IMR-90 (cell line): ENCODE results near the gene RAB5B. TPM values are rescaled to one million over a fixed set of nuclear protein-coding genes. Genes with fewer than 3 reads are reported as not detected.

Experiments used
- ATAC-seq: fragments of 200-7000 bp; cut with Tn5 transposase; 2 replicates; pipeline ENCODE4 v1.9.1; 2020; ENCODE audit warnings: low read depth, mild to moderate bottlenecking, moderate library complexity
- BruUV-seq: library from RNA; stranded (reverse); fragments of 400-500 nt; replicated peaks from 2 replicates; lab custom pipeline; 2021; lab: Mats Ljungman, UMichigan
- CTCF ChIA-PET: fragments of 300-600 bp; formaldehyde crosslinking; extraction: SDS; loops from one replicate; lab custom pipeline; 2021; ENCODE audit warnings: antibody characterized with exemption; lab: Yijun Ruan, JAX
- POLR2A ChIA-PET: fragments of 300-600 bp; sonication (Branson Sonifier 250); formaldehyde crosslinking; loops from one replicate; lab custom pipeline; 2022; ENCODE audit warnings: antibody characterized with exemption; ENCODE audit not compliant: unreplicated experiment; lab: Charles Lee
- DNase-seq: peaks from one replicate; pipeline ENCODE4 v3.0.0; 2013
- H2AFZ ChIP-seq: replicated peaks from 2 replicates; pipeline ENCODE3; 2013; ENCODE audit warnings: low read length, mild to moderate bottlenecking; ENCODE audit not compliant: poor library complexity
- H2AK5ac ChIP-seq: 2 replicates; pipeline ENCODE4 v1.6.1; 2013; ENCODE audit warnings: low read depth, low read length, inconsistent platforms
- H2AK9ac ChIP-seq: replicated peaks from 2 replicates; pipeline ENCODE3; 2013; ENCODE audit warnings: mild to moderate bottlenecking, low read depth, low read length, moderate library complexity; ENCODE audit not compliant: poor library complexity
- H2BK120ac ChIP-seq: 2 replicates; pipeline ENCODE4 v1.6.1; 2013; ENCODE audit warnings: low read depth, low read length, inconsistent platforms
- H2BK15ac ChIP-seq: 3 replicates; pipeline ENCODE4 v1.6.1; 2013; ENCODE audit warnings: low read depth, low read length, inconsistent platforms
- H2BK20ac ChIP-seq: 2 replicates; pipeline ENCODE4 v1.6.1; 2013; ENCODE audit warnings: low read depth, mild to moderate bottlenecking, inconsistent platforms, low read length, moderate library complexity
- H2BK5ac ChIP-seq: 2 replicates; pipeline ENCODE4 v1.6.1; 2013; ENCODE audit warnings: mild to moderate bottlenecking, low read depth, low read length, inconsistent platforms; ENCODE audit not compliant: poor library complexity, severe bottlenecking
- H3K14ac ChIP-seq: replicated peaks from 2 replicates; pipeline ENCODE4 v1.6.1; 2013; ENCODE audit warnings: low read depth, low read length, inconsistent platforms
- H3K18ac ChIP-seq: 2 replicates; pipeline ENCODE4 v1.6.1; 2013; ENCODE audit warnings: low read depth, low read length, control low read depth
- H3K23ac ChIP-seq: 2 replicates; pipeline ENCODE4 v1.6.1; 2013; ENCODE audit warnings: low read depth, low read length, inconsistent platforms
- H3K27ac ChIP-seq: 2 replicates; pipeline ENCODE4 v1.5.1; 2013; ENCODE audit warnings: mild to moderate bottlenecking, control low read depth, low read length; ENCODE audit not compliant: insufficient read depth
- H3K27me3 ChIP-seq: 2 replicates; pipeline ENCODE4 v1.6.1; 2013; ENCODE audit warnings: low read length; ENCODE audit not compliant: control insufficient read depth, insufficient read depth
- H3K36me3 ChIP-seq: 2 replicates; pipeline ENCODE4 v1.6.1; 2013; ENCODE audit warnings: low read length, mixed read lengths; ENCODE audit not compliant: control insufficient read depth, insufficient read depth
- H3K4ac ChIP-seq: 2 replicates; pipeline ENCODE4 v1.6.1; 2013; ENCODE audit warnings: low read depth, low read length, inconsistent platforms
- H3K4me1 ChIP-seq: 2 replicates; pipeline ENCODE4 v1.6.1; 2013; ENCODE audit warnings: low read length, mixed read lengths; ENCODE audit not compliant: control insufficient read depth, insufficient read depth
- H3K4me2 ChIP-seq: 2 replicates; pipeline ENCODE4 v1.6.1; 2013; ENCODE audit warnings: low read depth, mild to moderate bottlenecking, control low read depth, low read length, moderate library complexity
- H3K4me3 ChIP-seq: 2 replicates; pipeline ENCODE4 v1.5.1; 2013; ENCODE audit warnings: low read depth, mild to moderate bottlenecking, control low read depth, low read length, moderate library complexity; ENCODE audit not compliant: insufficient read depth
- H3K56ac ChIP-seq: 2 replicates; pipeline ENCODE4 v1.6.1; 2013; ENCODE audit warnings: low read length, inconsistent platforms; ENCODE audit not compliant: insufficient read depth; ENCODE audit errors: extremely low read depth
- H3K79me1 ChIP-seq, 2 experiments: 2 replicates each; pipeline ENCODE4 v1.6.1; 2013; ENCODE audit warnings: low read length in 2 of 2, inconsistent platforms in 1 of 2, low read depth in 1 of 2
- H3K9ac ChIP-seq: 2 replicates; pipeline ENCODE4 v1.6.1; 2013; ENCODE audit warnings: low read depth, low read length, control low read depth
- H3K9me1 ChIP-seq: 2 replicates; pipeline ENCODE4 v1.6.1; 2013; ENCODE audit warnings: low read length, inconsistent platforms; ENCODE audit not compliant: insufficient read depth
- H3K9me3 ChIP-seq: 2 replicates; pipeline ENCODE4 v1.6.1; 2013; ENCODE audit warnings: low read length; ENCODE audit not compliant: control insufficient read depth, insufficient read depth
- H4K20me1 ChIP-seq: 2 replicates; pipeline ENCODE4 v1.6.1; 2013; ENCODE audit warnings: low read length, inconsistent platforms; ENCODE audit not compliant: insufficient read depth
- H4K5ac ChIP-seq: 2 replicates; pipeline ENCODE4 v1.6.1; 2013; ENCODE audit warnings: mild to moderate bottlenecking, low read depth, low read length, control low read depth
- H4K8ac ChIP-seq, 2 experiments: 2 replicates each; pipeline ENCODE4 v1.6.1; 2013; ENCODE audit warnings: low read depth in 2 of 2, low read length in 2 of 2, control low read depth in 1 of 2, inconsistent platforms in 1 of 2
- H4K91ac ChIP-seq: 2 replicates; pipeline ENCODE4 v1.6.1; 2013; ENCODE audit warnings: low read depth, low read length, inconsistent platforms; ENCODE audit not compliant: insufficient read depth
- CTCF ChIP-seq: conservative IDR thresholded peaks from 2 replicates; pipeline ENCODE4 v1.5.1; 2012; ENCODE audit warnings: mild to moderate bottlenecking, low read depth, low read length, improper control_type of control experiment
- MAFK ChIP-seq: IDR thresholded peaks from 2 replicates; pipeline ENCODE4 v1.6.1; 2012; ENCODE audit warnings: low read depth, low read length, improper control_type of control experiment
- RAD21 ChIP-seq: IDR thresholded peaks from 2 replicates; pipeline ENCODE4 v1.6.1; 2012; ENCODE audit warnings: low read length, improper control_type of control experiment
- SMC3 ChIP-seq: fragments of 150-350 bp; IDR thresholded peaks from 2 replicates; pipeline ENCODE4 v1.6.1; 2016; ENCODE audit warnings: low read depth, mild to moderate bottlenecking, antibody characterized with exemption, low read length, moderate library complexity
- WGBS, 2 experiments: methylation state at CpG; one replicate each; pipeline versions ENCODE4 v1.1.5 to v1.1.7; 2013; ENCODE audit warnings: missing lambda C conversion rate in 2 of 2; ENCODE audit not compliant: insufficient read length in 1 of 2; ENCODE audit errors: extremely low coverage in 2 of 2; 5-methylcytosine and 5-hydroxymethylcytosine counted together
- dilution Hi-C: fragments of 300-500 bp; cut with HindIII; formaldehyde crosslinking; loops from one replicate; pipeline ENCODE4 v1.14.3; 2018; ENCODE audit warnings: low sequenced_read_pairs; ENCODE audit not compliant: unreplicated experiment
- in situ Hi-C: fragments of 300-500 bp; cut with MboI; formaldehyde crosslinking; loops from 3 replicates; pipeline ENCODE4 v1.14.3; 2019; ENCODE audit warnings: low sequenced_read_pairs, inconsistent platforms, mixed read lengths
- intact Hi-C: fragments of 100-400 bp; cut with micrococcal nuclease; formaldehyde crosslinking; loops from 2 replicates; pipeline ENCODE4 v1.10.0; 2022
- polyA plus RNA-seq, 3 experiments: library from polyadenylated mRNA; depleted of rRNA; stranded (reverse); fragments of >200 nt; gene quantifications; 2 replicates each; pipeline ENCODE4 v1.2.3, GENCODE V29; 2012; ENCODE audit warnings: low replicate concordance in 1 of 3
- total RNA-seq: library from RNA; depleted of rRNA; stranded (reverse); fragments of >200 nt; gene quantifications from 2 replicates; pipeline ENCODE4 v1.2.3, GENCODE V29; 2012

RAB5B gene
- total and polyA plus RNA-seq, 2 of the 4 experiments (the other 2 are of a cell fraction): 56.5 to 99.2 TPM

GRCh38 chr12:56029666-56030293 lies 55.9 kb downstream of the RAB5B start:
- no peak overlapping the region for H3K18ac ChIP-seq
- dilution Hi-C loops (no loop called here), intact Hi-C loops (loop anchor here (1.0 kb wide), 3 partner anchors 8 to 290 kb away; partner anchors contain the start of gene IKZF4), in situ Hi-C loops (no loop called here)
- ATAC-seq (peak; percentile 96), DNase-seq (peak; percentile 67)
- no peak overlapping the region for H3K56ac ChIP-seq
- POLR2A ChIA-PET: no interaction called here
- H2BK15ac ChIP-seq: no peak overlapping the region
- no TSS peak for BruUV-seq
- H2BK20ac ChIP-seq: no peak overlapping the region
- H4K8ac ChIP-seq: no peak overlapping the region
- H2BK5ac ChIP-seq: no peak overlapping the region
- H3K9me1 ChIP-seq: no peaks in the 10 kb centered on the region
- CTCF ChIA-PET: interaction anchor here (0.6 to 1.6 kb wide), 10 partner anchors 8 to 293 kb away, joined by 3 to 11 read pairs (median 4); partner anchors contain the start of gene SUOX
- no peaks in the 10 kb centered on the region for H4K20me1 ChIP-seq
- H3K4ac ChIP-seq: no peak overlapping the region
- no peak overlapping the region for H3K4me3 ChIP-seq
- H3K36me3 ChIP-seq: peaks cover 43% of the 10 kb centered on the region
- H3K23ac ChIP-seq: no peak overlapping the region
- peak; percentile 72 for TF ChIP-seq RAD21
- no peak for TF ChIP-seq MAFK
- peak; percentile 88 for TF ChIP-seq SMC3
- TF ChIP-seq CTCF: peak; percentile 80
- no peaks in the 10 kb centered on the region for H3K27me3 ChIP-seq
- no peak overlapping the region for H3K9ac ChIP-seq
- H3K27ac ChIP-seq: no peak overlapping the region
- peaks cover 2% of the 10 kb centered on the region; the same call in 1 of the 2 replicates for H3K4me1 ChIP-seq
- H4K91ac ChIP-seq: no peak overlapping the region
- H2BK120ac ChIP-seq: no peak overlapping the region
- no peak overlapping the region for H2AK9ac ChIP-seq
- H3K79me1 ChIP-seq: no peaks in the 10 kb centered on the region
- no peak overlapping the region for H2AK5ac ChIP-seq
- WGBS, 2 experiments: no CpG with 5 or more reads among the region's 6 CpGs
- no peaks in the 10 kb centered on the region for H3K9me3 ChIP-seq
- H3K4me2 ChIP-seq: no peak overlapping the region
- H4K5ac ChIP-seq: no peak overlapping the region
- H3K14ac ChIP-seq: no peak overlapping the region
- H2AFZ ChIP-seq: peak overlapping the region; percentile 3
